PFSK-1 (cell line): ENCODE data around the gene ST8SIA1.

ENCODE experiments used
- POLR2AphosphoS5 ChIP-seq: IDR thresholded peaks from 2 replicates; pipeline ENCODE4 v1.6.1; 2012; ENCODE audit warnings: low read depth, mild to moderate bottlenecking, control low read depth, low read length, moderate library complexity
- REST ChIP-seq, 2 experiments: IDR thresholded peaks; 2 replicates each; pipeline versions ENCODE4 v1.6.1 to v1.8.0; 2011 to 2012; ENCODE audit warnings: low read depth in 2 of 2, low read length in 2 of 2, control low read depth in 1 of 2, inconsistent platforms in 1 of 2, mild to moderate bottlenecking in 1 of 2, moderate library complexity in 1 of 2; ENCODE audit not compliant: insufficient read depth in 1 of 2

GRCh38 chr12:22257100-22257499 lies 77.4 kb downstream of the ST8SIA1 start:
- no peak for TF ChIP-seq REST (IDR thresholded peaks at IDR 0.05; ENCODE audit: insufficient read depth in 1 of 2, low read depth in 2 of 2, low read length in 2 of 2)
- no peak for TF ChIP-seq POLR2AphosphoS5
